Caco-2 (cell line): ENCODE data around the gene TMEM196. TPM values are rescaled to one million over a fixed set of nuclear protein-coding genes. Genes with fewer than 3 reads are reported as not detected.

ENCODE experiments used
- BruUV-seq: library from RNA; stranded (reverse); fragments of 400-500 nt; replicated peaks from 2 replicates; lab custom pipeline; 2021; lab: Mats Ljungman, UMichigan
- CTCF ChIA-PET: fragments of 300-600 bp; sonication (Branson Sonifier 250); formaldehyde crosslinking; loops from one replicate; lab custom pipeline; 2022; ENCODE audit warnings: antibody characterized with exemption; lab: Charles Lee
- POLR2A ChIA-PET: fragments of 300-600 bp; sonication (Branson Sonifier 250); formaldehyde crosslinking; loops from one replicate; lab custom pipeline; 2022; ENCODE audit warnings: antibody characterized with exemption; lab: Charles Lee
- DNase-seq, 2 experiments: peaks; one replicate each; pipeline versions ENCODE4 v3.0.0 to v3.0.0-alpha.2; 2020 to 2022
- H3K27me3 ChIP-seq: replicated peaks from 2 replicates; pipeline ENCODE4 v1.6.0; 2011; ENCODE audit warnings: low read length; ENCODE audit not compliant: control insufficient read depth, insufficient read depth
- H3K36me3 ChIP-seq: 2 replicates; pipeline ENCODE4 v1.5.1; 2011; ENCODE audit warnings: low read length; ENCODE audit not compliant: control insufficient read depth, insufficient read depth
- H3K4me1 ChIP-seq: fragments of 250-450 bp; sonication (Bioruptor Pico); 2 replicates; pipeline ENCODE4 v1.5.1; 2020; ENCODE audit warnings: mild to moderate bottlenecking
- H3K4me3 ChIP-seq: 2 replicates; pipeline ENCODE4 v1.5.1; 2011; ENCODE audit warnings: low read depth, mild to moderate bottlenecking, control low read depth, low read length
- H3K9me3 ChIP-seq: fragments of 250-450 bp; sonication (Bioruptor Pico); 2 replicates; pipeline ENCODE4 v1.5.1; 2020; ENCODE audit warnings: mild to moderate bottlenecking, moderate library complexity
- H3K27ac Mint-ChIP-seq: one replicate; pipeline ENCODE4 v1.8.0; 2022; ENCODE audit warnings: mixed read lengths; ENCODE audit not compliant: unreplicated experiment
- H3K27me3 Mint-ChIP-seq: one replicate; pipeline ENCODE4 v1.8.0; 2022; ENCODE audit warnings: mixed read lengths; ENCODE audit not compliant: insufficient read depth, unreplicated experiment
- H3K36me3 Mint-ChIP-seq: one replicate; pipeline ENCODE4 v1.8.0; 2022; ENCODE audit warnings: mild to moderate bottlenecking, mixed read lengths; ENCODE audit not compliant: insufficient read depth, unreplicated experiment
- H3K4me1 Mint-ChIP-seq: one replicate; pipeline ENCODE4 v1.8.0; 2022; ENCODE audit warnings: low read depth, mixed read lengths; ENCODE audit not compliant: unreplicated experiment
- H3K4me3 Mint-ChIP-seq: one replicate; pipeline ENCODE4 v1.8.0; 2022; ENCODE audit warnings: mild to moderate bottlenecking, moderate library complexity, mixed read lengths; ENCODE audit not compliant: unreplicated experiment
- H3K9me3 Mint-ChIP-seq: one replicate; pipeline ENCODE4 v1.8.0; 2022; ENCODE audit warnings: mixed read lengths; ENCODE audit not compliant: unreplicated experiment
- intact Hi-C: fragments of 100-400 bp; cut with micrococcal nuclease; formaldehyde crosslinking; loops from one replicate; pipeline ENCODE4 v1.10.0; 2022; ENCODE audit not compliant: unreplicated experiment
- total RNA-seq: library from RNA; stranded (reverse); gene quantifications from 2 replicates; pipeline ENCODE4 v1.2.3, GENCODE V29; 2022
- TF ChIP-seq, protein P1 (sequence below), 2 experiments: fragments of 200-600 bp in 1 of 2; IDR thresholded peaks; 1 replicate in 1 of 2; 2 replicates in 1 of 2; pipeline versions ENCODE4 v1.5.1 to v1.8.0; 2011 to 2022; ENCODE audit warnings: antibody characterized with exemption in 1 of 2, control low read depth in 1 of 2, inconsistent platforms in 1 of 2, low read depth in 1 of 2, low read length in 1 of 2, mild to moderate bottlenecking in 1 of 2, moderate library complexity in 1 of 2; ENCODE audit not compliant: insufficient read depth in 1 of 2, severe bottlenecking in 1 of 2, unreplicated experiment in 1 of 2

Gene TMEM196
- total RNA-seq, 1 experiment from 2014 or later: not detected

DNA sequence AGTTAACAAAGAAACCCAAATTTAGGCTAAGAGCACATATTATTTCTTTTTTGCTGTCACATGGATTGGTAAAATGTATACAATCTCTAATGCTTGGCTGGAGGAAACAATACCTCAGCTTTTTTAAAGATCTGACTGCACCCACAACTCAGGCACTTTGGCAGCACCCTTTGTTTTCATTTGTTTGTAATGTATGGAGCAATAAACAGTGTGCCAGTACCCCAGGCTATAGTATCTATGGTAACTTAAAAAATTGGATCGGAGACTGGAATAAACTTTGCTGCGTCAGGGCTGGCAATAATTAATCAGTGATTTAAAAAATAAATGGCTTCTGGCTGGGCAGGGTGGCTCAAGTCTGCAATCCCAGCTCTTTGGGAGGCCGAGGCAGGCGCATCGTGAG, 91.8 kb downstream of the TMEM196 start:
- Mint-ChIP-seq H3K4me3 (no peak overlapping the region), H3K4me1 (no peaks in the 10 kb centered on the region), H3K27ac (no peak overlapping the region)

DNA sequence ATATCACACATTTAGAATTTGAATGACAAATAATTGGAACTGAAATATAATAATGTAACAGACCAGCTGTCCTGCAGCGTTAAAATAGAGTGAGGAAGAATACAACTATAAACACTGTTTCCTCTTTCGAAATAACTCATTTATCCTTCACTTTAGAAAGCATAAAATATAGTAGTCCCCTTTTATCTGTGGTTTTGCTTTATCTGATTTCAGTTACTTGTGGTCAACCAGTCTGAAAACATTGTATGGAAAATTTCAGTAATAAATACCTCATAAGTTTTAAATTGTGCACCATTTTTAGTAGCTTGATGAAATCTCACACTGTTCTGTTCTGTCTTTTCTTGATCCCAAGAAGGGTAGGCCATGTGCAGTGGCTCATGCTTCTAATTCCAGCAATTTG, 96.2 kb downstream of the TMEM196 start:
- Mint-ChIP-seq H3K27me3 (peaks cover 11% of the 10 kb centered on the region), H3K27ac (no peak overlapping the region), H3K4me3 (no peak overlapping the region), H3K9me3 (peaks cover 3% of the 10 kb centered on the region), H3K36me3 (no peaks in the 10 kb centered on the region), H3K4me1 (no peaks in the 10 kb centered on the region)
- no peaks in the 10 kb centered on the region for H3K9me3 ChIP-seq
- no TSS peak for BruUV-seq
- DNase-seq: no peak
- TF ChIP-seq, protein P1, sequence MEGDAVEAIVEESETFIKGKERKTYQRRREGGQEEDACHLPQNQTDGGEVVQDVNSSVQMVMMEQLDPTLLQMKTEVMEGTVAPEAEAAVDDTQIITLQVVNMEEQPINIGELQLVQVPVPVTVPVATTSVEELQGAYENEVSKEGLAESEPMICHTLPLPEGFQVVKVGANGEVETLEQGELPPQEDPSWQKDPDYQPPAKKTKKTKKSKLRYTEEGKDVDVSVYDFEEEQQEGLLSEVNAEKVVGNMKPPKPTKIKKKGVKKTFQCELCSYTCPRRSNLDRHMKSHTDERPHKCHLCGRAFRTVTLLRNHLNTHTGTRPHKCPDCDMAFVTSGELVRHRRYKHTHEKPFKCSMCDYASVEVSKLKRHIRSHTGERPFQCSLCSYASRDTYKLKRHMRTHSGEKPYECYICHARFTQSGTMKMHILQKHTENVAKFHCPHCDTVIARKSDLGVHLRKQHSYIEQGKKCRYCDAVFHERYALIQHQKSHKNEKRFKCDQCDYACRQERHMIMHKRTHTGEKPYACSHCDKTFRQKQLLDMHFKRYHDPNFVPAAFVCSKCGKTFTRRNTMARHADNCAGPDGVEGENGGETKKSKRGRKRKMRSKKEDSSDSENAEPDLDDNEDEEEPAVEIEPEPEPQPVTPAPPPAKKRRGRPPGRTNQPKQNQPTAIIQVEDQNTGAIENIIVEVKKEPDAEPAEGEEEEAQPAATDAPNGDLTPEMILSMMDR (IDR thresholded peaks at IDR 0.05; ENCODE audit: insufficient read depth in 1 of 2, low read depth in 1 of 2, low read length in 1 of 2, severe bottlenecking in 1 of 2, unreplicated experiment in 1 of 2): no peak
- H3K4me1 ChIP-seq: no peaks in the 10 kb centered on the region
- POLR2A ChIA-PET: no interaction called here
- intact Hi-C loops: no loop called here
- no peak overlapping the region for H3K4me3 ChIP-seq
- H3K36me3 ChIP-seq: no peaks in the 10 kb centered on the region
- CTCF ChIA-PET: no interaction called here
- H3K27me3 ChIP-seq: no peaks in the 10 kb centered on the region

More for the DNA sequence above, 91.8 kb downstream of the TMEM196 start:
- Histone ChIP-seq H3K4me1 (no peaks in the 10 kb centered on the region), H3K9me3 (no peaks in the 10 kb centered on the region), H3K27me3 (no peaks in the 10 kb centered on the region), H3K36me3 (no peaks in the 10 kb centered on the region), H3K4me3 (no peak overlapping the region)
- CTCF ChIA-PET: no interaction called here
- TF ChIP-seq, protein P1 (IDR thresholded peaks at IDR 0.05; ENCODE audit: insufficient read depth in 1 of 2, low read depth in 1 of 2, low read length in 1 of 2, severe bottlenecking in 1 of 2, unreplicated experiment in 1 of 2): no peak
- intact Hi-C loops: no loop called here
- BruUV-seq: no TSS peak
- Mint-ChIP-seq H3K27me3 (peaks cover 5% of the 10 kb centered on the region), H3K36me3 (no peaks in the 10 kb centered on the region), H3K9me3 (peaks cover 9% of the 10 kb centered on the region)
- DNase-seq: no peak
- POLR2A ChIA-PET: no interaction called here

DNA sequence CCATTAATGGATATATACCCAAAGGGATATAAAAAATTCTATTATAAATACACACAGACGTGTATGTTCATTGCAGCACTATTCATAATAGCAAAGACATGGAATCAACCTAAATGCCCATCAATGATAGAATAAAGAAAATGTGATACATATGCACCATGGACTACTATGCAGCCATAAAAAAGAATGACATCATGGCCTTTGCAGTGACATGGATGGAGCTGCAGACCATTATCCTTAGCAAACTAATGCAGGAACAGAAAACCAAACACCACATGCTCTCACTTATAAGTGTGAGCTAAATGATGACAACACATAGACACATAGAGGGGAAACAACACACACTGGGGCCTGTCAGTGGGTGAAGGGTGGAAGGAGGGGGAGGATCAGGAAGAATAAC, 97.6 kb downstream of the TMEM196 start:
- TF ChIP-seq, protein P1 (IDR thresholded peaks at IDR 0.05; ENCODE audit: insufficient read depth in 1 of 2, low read depth in 1 of 2, low read length in 1 of 2, severe bottlenecking in 1 of 2, unreplicated experiment in 1 of 2): no peak
- Mint-ChIP-seq H3K27ac (no peak overlapping the region), H3K9me3 (no peaks in the 10 kb centered on the region), H3K27me3 (peaks cover 11% of the 10 kb centered on the region), H3K4me3 (no peak overlapping the region), H3K36me3 (no peaks in the 10 kb centered on the region), H3K4me1 (no peaks in the 10 kb centered on the region)
- no peaks in the 10 kb centered on the region for H3K4me1 ChIP-seq
- no peak overlapping the region for H3K4me3 ChIP-seq
- DNase-seq: no peak
- no peaks in the 10 kb centered on the region for H3K9me3 ChIP-seq
- ChIA-PET POLR2A (no interaction called here), CTCF (no interaction called here)
- intact Hi-C loops: no loop called here
- BruUV-seq: no TSS peak
- no peaks in the 10 kb centered on the region for H3K36me3 ChIP-seq
- no peaks in the 10 kb centered on the region for H3K27me3 ChIP-seq
